HepG2 (cell line): ENCODE results near the gene SLC38A3. TPM values are rescaled to one million over a fixed set of nuclear protein-coding genes. Genes with fewer than 3 reads are reported as not detected.

ENCODE experiments used
- ELF1 ChIP-seq: sonication (generic); formaldehyde crosslinking; IDR thresholded peaks from 2 replicates; pipeline ENCODE4 v1.4.0; 2020; ENCODE audit warnings: missing genetic modification reagents
- ELF4 ChIP-seq: sonication (generic); formaldehyde crosslinking; IDR thresholded peaks from 2 replicates; pipeline ENCODE4 v1.5.0; 2020; ENCODE audit warnings: missing genetic modification reagents, mild to moderate bottlenecking, moderate library complexity, borderline replicate concordance
- HNRNPLL ChIP-seq: fragments of 200-400 bp; formaldehyde crosslinking; IDR thresholded peaks from 2 replicates; pipeline ENCODE4 v1.6.1; 2017; ENCODE audit warnings: mild to moderate bottlenecking, low read depth, low read length; ENCODE audit not compliant: poor library complexity, severe bottlenecking
- KDM5B ChIP-seq: sonication (generic); formaldehyde crosslinking; IDR thresholded peaks from 2 replicates; pipeline ENCODE4 v1.4.0; 2020; ENCODE audit warnings: missing genetic modification reagents, mild to moderate bottlenecking, borderline replicate concordance
- KLF11 ChIP-seq: IDR thresholded peaks from 2 replicates; pipeline ENCODE4 v1.6.1; 2016; ENCODE audit warnings: missing compliant biosample characterization
- MAFG ChIP-seq: sonication (generic); formaldehyde crosslinking; IDR thresholded peaks from 2 replicates; pipeline ENCODE4 v1.5.1; 2020; ENCODE audit warnings: mild to moderate bottlenecking, missing genetic modification reagents
- NPAS2 ChIP-seq: sonication (generic); formaldehyde crosslinking; IDR thresholded peaks from 2 replicates; pipeline ENCODE4 v1.8.0; 2022; ENCODE audit warnings: mild to moderate bottlenecking, missing genetic modification reagents, borderline replicate concordance
- PHF8 ChIP-seq: sonication (generic); formaldehyde crosslinking; IDR thresholded peaks from 2 replicates; pipeline ENCODE4 v1.5.0; 2020; ENCODE audit warnings: missing genetic modification reagents
- POLR2AphosphoS5 ChIP-seq: IDR thresholded peaks from 2 replicates; pipeline ENCODE4 v1.6.1; 2012; ENCODE audit warnings: low read depth, low read length
- SAFB2 ChIP-seq: sonication (generic); formaldehyde crosslinking; IDR thresholded peaks from 2 replicates; pipeline ENCODE4 v1.5.1; 2020; ENCODE audit warnings: missing genetic modification reagents, low read depth, mild to moderate bottlenecking, borderline replicate concordance
- TBL1XR1 ChIP-seq: fragments of 150-350 bp; IDR thresholded peaks from 2 replicates; pipeline ENCODE4 v1.6.1; 2014; ENCODE audit warnings: borderline replicate concordance, low read length; ENCODE audit not compliant: partially characterized antibody
- TCF7 ChIP-seq: sonication (generic); IDR thresholded peaks from 2 replicates; pipeline ENCODE4 v1.6.1; 2016; ENCODE audit warnings: antibody characterized with exemption, low read depth
- TMF1 ChIP-seq: sonication (generic); formaldehyde crosslinking; IDR thresholded peaks from 2 replicates; pipeline ENCODE4 v1.8.1; 2022; ENCODE audit warnings: low read depth, missing genetic modification reagents
- TSC22D2 ChIP-seq: sonication (generic); formaldehyde crosslinking; IDR thresholded peaks from 2 replicates; pipeline ENCODE4 v1.5.1; 2020; ENCODE audit warnings: missing genetic modification reagents, mild to moderate bottlenecking, borderline replicate concordance
- ZFP90 ChIP-seq: sonication (generic); formaldehyde crosslinking; IDR thresholded peaks from 2 replicates; pipeline ENCODE4 v1.8.0; 2022; ENCODE audit warnings: missing genetic modification reagents, mild to moderate bottlenecking, inconsistent platforms, borderline replicate concordance
- ZMYM3 ChIP-seq: sonication (generic); formaldehyde crosslinking; IDR thresholded peaks from 2 replicates; pipeline ENCODE4 v1.5.1; 2020; ENCODE audit warnings: mild to moderate bottlenecking, missing genetic modification reagents
- ZNF225 ChIP-seq: sonication (generic); formaldehyde crosslinking; IDR thresholded peaks from 2 replicates; pipeline ENCODE4 v1.4.0; 2020; ENCODE audit warnings: mild to moderate bottlenecking, missing genetic modification reagents
- ZNF251 ChIP-seq: sonication (generic); formaldehyde crosslinking; IDR thresholded peaks from 2 replicates; pipeline ENCODE4 v1.9.0; 2021; ENCODE audit warnings: mild to moderate bottlenecking, missing genetic modification reagents
- ZNF333 ChIP-seq: sonication (generic); formaldehyde crosslinking; IDR thresholded peaks from 2 replicates; pipeline ENCODE4 v1.4.0; 2020; ENCODE audit warnings: mild to moderate bottlenecking, missing genetic modification reagents, borderline replicate concordance
- ZNF451 ChIP-seq: sonication (generic); formaldehyde crosslinking; IDR thresholded peaks from 2 replicates; pipeline ENCODE4 v1.5.0; 2020; ENCODE audit warnings: mild to moderate bottlenecking, missing genetic modification reagents
- ZNF562 ChIP-seq: sonication (generic); formaldehyde crosslinking; IDR thresholded peaks from 2 replicates; pipeline ENCODE4 v1.8.0; 2022; ENCODE audit warnings: missing genetic modification reagents, borderline replicate concordance
- ZNF674 ChIP-seq: sonication (generic); formaldehyde crosslinking; IDR thresholded peaks from 2 replicates; pipeline ENCODE4 v1.5.0; 2020; ENCODE audit warnings: low read depth, mild to moderate bottlenecking, missing genetic modification reagents
- polyA plus RNA-seq, 8 experiments: library from polyadenylated mRNA; depleted of rRNA in 3 of 8; stranded (reverse) in 7 of 8; unstranded in 1 of 8; fragments of >200 nt; fragmentation: Illumina TruSeq in 4 of 8; extraction: Trizol in 4 of 8; gene quantifications; 2 replicates each; pipeline versions ENCODE4 v1.2.1 to v1.2.3, GENCODE V29; 2011 to 2016; ENCODE audit warnings: low read depth in 4 of 8, missing spikeins in 1 of 8, mixed read lengths in 1 of 8; ENCODE audit not compliant: insufficient read depth in 1 of 8
- total RNA-seq, 5 experiments: library from RNA; depleted of rRNA; stranded (reverse); fragments of >200 nt; fragmentation: Illumina TruSeq; extraction: Trizol; gene quantifications; 2 replicates each; pipeline ENCODE4 v1.2.3, GENCODE V29; 2016; ENCODE audit warnings: low read depth in 1 of 5
- TF ChIP-seq, protein P1 (sequence below): sonication (generic); formaldehyde crosslinking; IDR thresholded peaks from 2 replicates; pipeline ENCODE4 v1.4.0; 2020; ENCODE audit warnings: missing genetic modification reagents
- TF ChIP-seq, protein P2 (sequence below): sonication (generic); formaldehyde crosslinking; IDR thresholded peaks from 2 replicates; pipeline ENCODE4 v1.5.0; 2020; ENCODE audit warnings: mild to moderate bottlenecking, low read depth, missing genetic modification reagents, borderline replicate concordance
- TF ChIP-seq, protein P3 (sequence below): sonication (generic); formaldehyde crosslinking; IDR thresholded peaks from 2 replicates; pipeline ENCODE4 v1.8.1; 2022; ENCODE audit warnings: mild to moderate bottlenecking, missing genetic modification reagents
- TF ChIP-seq, protein P4 (sequence below): IDR thresholded peaks from 2 replicates; pipeline ENCODE4 v1.6.1; 2012; ENCODE audit warnings: low read depth, low read length, improper control_type of control experiment

The SLC38A3 gene
- total and polyA plus RNA-seq, 2 of the 13 experiments (the other 11 are each of a cell fraction or from before 2014, with no cell fraction given) = 29.8 to 164 TPM

DNA sequence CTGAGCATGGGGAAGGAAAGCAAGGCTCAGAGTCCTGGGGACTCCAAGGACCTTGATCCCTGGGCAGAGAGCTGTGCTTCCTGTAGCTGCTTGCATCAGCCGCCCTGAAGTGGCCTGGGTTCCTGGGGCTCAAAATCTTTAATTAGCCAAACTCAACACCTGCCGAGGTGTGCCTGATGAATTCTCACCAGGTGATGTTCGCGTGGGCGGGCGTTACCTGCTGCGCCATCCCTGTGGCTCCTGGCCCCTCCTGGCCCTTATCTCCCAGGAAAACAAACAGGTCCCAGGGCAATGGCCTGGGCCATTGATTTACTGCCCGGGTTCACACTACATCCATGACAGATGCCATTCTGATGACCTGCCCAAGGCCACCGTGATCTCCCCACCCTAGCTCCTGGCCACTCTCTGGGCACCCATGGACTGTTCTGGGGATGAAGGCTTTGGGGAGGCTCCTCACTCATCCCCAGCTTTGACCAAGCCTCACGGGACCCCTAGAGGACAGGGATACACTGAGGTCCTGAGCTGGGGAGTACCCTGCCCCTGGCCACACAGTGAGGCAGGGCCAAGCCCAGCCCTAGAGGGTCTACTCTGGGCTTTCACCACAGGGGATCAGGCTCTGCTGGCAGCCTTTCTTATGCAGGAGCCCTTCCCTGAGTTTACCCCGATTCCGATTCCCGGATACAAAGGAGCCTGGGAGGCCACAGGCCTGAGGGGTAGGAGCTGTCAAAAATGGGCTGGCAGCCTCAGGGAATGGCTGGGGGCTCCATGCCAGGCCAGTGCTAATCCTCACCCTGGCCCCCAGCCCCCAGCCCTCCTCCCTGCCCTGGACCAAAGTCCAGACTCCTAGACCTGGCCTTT lies 5.7 kb downstream of the SLC38A3 start (continued):
- TF ChIP-seq ZMYM3 (no peak), ZNF251 (CRISPR knock-in tag) (no peak), ZNF674 (CRISPR knock-in tag) (no peak), MAFG (no peak), SAFB2 (CRISPR knock-in tag) (no peak), TSC22D2 (CRISPR knock-in tag) (no peak), ZNF562 (CRISPR knock-in tag) (no peak), TMF1 (CRISPR knock-in tag) (no peak; the same call in 1 of the 2 replicates), ZFP90 (CRISPR knock-in tag) (no peak), ZNF333 (CRISPR knock-in tag) (no peak), KDM5B (CRISPR knock-in tag) (no peak), ZNF225 (CRISPR knock-in tag) (peak; percentile 2; the same call in 1 of the 2 replicates), KLF11 (CRISPR knock-in tag) (no peak), TBL1XR1 (peak; percentile 66), HNRNPLL (no peak), ZNF451 (CRISPR knock-in tag) (no peak), POLR2AphosphoS5 (peak; percentile 16; the same call in 1 of the 2 replicates), ELF4 (CRISPR knock-in tag) (no peak), ELF1 (CRISPR knock-in tag) (no peak; the same call in 1 of the 2 replicates), TCF7 (peak; percentile 38), NPAS2 (CRISPR knock-in tag) (no peak), PHF8 (CRISPR knock-in tag) (no peak)
- TF ChIP-seq, protein P1, sequence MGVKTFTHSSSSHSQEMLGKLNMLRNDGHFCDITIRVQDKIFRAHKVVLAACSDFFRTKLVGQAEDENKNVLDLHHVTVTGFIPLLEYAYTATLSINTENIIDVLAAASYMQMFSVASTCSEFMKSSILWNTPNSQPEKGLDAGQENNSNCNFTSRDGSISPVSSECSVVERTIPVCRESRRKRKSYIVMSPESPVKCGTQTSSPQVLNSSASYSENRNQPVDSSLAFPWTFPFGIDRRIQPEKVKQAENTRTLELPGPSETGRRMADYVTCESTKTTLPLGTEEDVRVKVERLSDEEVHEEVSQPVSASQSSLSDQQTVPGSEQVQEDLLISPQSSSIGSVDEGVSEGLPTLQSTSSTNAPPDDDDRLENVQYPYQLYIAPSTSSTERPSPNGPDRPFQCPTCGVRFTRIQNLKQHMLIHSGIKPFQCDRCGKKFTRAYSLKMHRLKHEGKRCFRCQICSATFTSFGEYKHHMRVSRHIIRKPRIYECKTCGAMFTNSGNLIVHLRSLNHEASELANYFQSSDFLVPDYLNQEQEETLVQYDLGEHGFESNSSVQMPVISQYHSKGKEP (CRISPR knock-in tag) = no peak
- TF ChIP-seq, protein P2, sequence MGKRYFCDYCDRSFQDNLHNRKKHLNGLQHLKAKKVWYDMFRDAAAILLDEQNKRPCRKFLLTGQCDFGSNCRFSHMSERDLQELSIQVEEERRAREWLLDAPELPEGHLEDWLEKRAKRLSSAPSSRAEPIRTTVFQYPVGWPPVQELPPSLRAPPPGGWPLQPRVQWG (CRISPR knock-in tag) = no peak
- TF ChIP-seq, protein P3, sequence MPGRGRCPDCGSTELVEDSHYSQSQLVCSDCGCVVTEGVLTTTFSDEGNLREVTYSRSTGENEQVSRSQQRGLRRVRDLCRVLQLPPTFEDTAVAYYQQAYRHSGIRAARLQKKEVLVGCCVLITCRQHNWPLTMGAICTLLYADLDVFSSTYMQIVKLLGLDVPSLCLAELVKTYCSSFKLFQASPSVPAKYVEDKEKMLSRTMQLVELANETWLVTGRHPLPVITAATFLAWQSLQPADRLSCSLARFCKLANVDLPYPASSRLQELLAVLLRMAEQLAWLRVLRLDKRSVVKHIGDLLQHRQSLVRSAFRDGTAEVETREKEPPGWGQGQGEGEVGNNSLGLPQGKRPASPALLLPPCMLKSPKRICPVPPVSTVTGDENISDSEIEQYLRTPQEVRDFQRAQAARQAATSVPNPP (CRISPR knock-in tag) = 0 out of 2 replicates have a peak, but pooled peaks have one; percentile 37
- TF ChIP-seq, protein P4, sequence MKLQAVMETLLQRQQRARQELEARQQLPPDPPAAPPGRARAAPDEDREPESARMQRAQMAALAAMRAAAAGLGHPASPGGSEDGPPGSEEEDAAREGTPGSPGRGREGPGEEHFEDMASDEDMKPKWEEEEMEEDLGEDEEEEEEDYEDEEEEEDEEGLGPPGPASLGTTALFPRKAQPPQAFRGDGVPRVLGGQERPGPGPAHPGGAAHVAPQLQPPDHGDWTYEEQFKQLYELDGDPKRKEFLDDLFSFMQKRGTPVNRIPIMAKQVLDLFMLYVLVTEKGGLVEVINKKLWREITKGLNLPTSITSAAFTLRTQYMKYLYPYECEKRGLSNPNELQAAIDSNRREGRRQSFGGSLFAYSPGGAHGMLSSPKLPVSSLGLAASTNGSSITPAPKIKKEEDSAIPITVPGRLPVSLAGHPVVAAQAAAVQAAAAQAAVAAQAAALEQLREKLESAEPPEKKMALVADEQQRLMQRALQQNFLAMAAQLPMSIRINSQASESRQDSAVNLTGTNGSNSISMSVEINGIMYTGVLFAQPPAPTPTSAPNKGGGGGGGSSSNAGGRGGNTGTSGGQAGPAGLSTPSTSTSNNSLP = peak; percentile 31; the same call in 1 of the 2 replicates
